HCT116 (cell line): ENCODE results near the gene NACC1. TPM values are rescaled to one million over a fixed set of nuclear protein-coding genes. Genes with fewer than 3 reads are reported as not detected.

ENCODE experiments used
- ATAC-seq: fragments of 200-7000 bp; cut with Tn5 transposase; 2 replicates; pipeline ENCODE4 v1.9.1; 2020; ENCODE audit warnings: mild to moderate bottlenecking, moderate library complexity
- BruUV-seq: library from RNA; stranded (reverse); fragments of 400-500 nt; replicated peaks from 2 replicates; lab custom pipeline; 2021; lab: Mats Ljungman, UMichigan
- CTCF ChIA-PET: fragments of 300-600 bp; sonication (Branson Sonifier 250); formaldehyde crosslinking; loops from one replicate; lab custom pipeline; 2021; ENCODE audit warnings: antibody characterized with exemption; lab: Charles Lee
- POLR2A ChIA-PET: fragments of 300-600, 350-600 bp; sonication (Branson Sonifier 250); formaldehyde crosslinking; loops from one replicate; lab custom pipeline; 2021; ENCODE audit warnings: antibody characterized with exemption; lab: Charles Lee
- RAD21 ChIA-PET, 2 experiments: fragments of 300-600 bp; sonication (Branson Sonifier 250); formaldehyde crosslinking; loops; one replicate each; lab custom pipeline; 2023; ENCODE audit warnings: low total read pairs in 2 of 2; ENCODE audit not compliant: uncharacterized antibody in 2 of 2, unreplicated experiment in 2 of 2, low non-redundant PET in 1 of 2; lab: Charles Lee
- DNase-seq: peaks from one replicate; pipeline ENCODE4 v3.0.0-alpha.2; 2010; ENCODE audit warnings: low read depth, low spot score
- H2AFZ ChIP-seq: fragments of 200-600 bp; shearing (Covaris generic), sonication (generic); 2 replicates; pipeline ENCODE4 v1.6.1; 2017; ENCODE audit warnings: low read depth, mixed run types, mixed read lengths, antibody characterized with exemption, low read length; ENCODE audit not compliant: poor library complexity, severe bottlenecking
- H3K27ac ChIP-seq: 2 replicates; pipeline ENCODE4 v1.5.1; 2012; ENCODE audit warnings: low read depth, low read length
- H3K27me3 ChIP-seq: fragments of 200-600 bp; sonication (generic); 2 replicates; pipeline ENCODE4 v1.6.1; 2016; ENCODE audit warnings: mixed run types, low read length, mixed read lengths; ENCODE audit not compliant: insufficient read depth
- H3K36me3 ChIP-seq, 2 experiments: fragments of 200-500 bp in 1 of 2; fragments of 200-600 bp in 1 of 2; sonication (Bioruptor generic) in 1 of 2; sonication (generic) in 1 of 2; 2 replicates each; pipeline versions ENCODE4 v1.5.1 to v1.6.1; 2014 to 2016; ENCODE audit warnings: low read length in 2 of 2, inconsistent platforms in 1 of 2, mixed read lengths in 1 of 2, mixed run types in 1 of 2; ENCODE audit not compliant: insufficient read depth in 2 of 2, control insufficient read depth in 1 of 2
- H3K4me1 ChIP-seq, 2 experiments: fragments of 200-600 bp in 1 of 2; sonication (generic) in 1 of 2; 2 replicates each; pipeline versions ENCODE4 v1.5.1 to v1.6.1; 2012 to 2017; ENCODE audit warnings: low read length in 2 of 2, inconsistent platforms in 1 of 2, mild to moderate bottlenecking in 1 of 2, mixed read lengths in 1 of 2, mixed run types in 1 of 2, moderate library complexity in 1 of 2; ENCODE audit not compliant: insufficient read depth in 2 of 2, control insufficient read depth in 1 of 2
- H3K4me2 ChIP-seq: fragments of 200-600 bp; sonication (generic); 2 replicates; pipeline ENCODE4 v1.6.1; 2017; ENCODE audit warnings: mixed run types, low read length, mixed read lengths
- H3K4me3 ChIP-seq, 2 experiments: fragments of 200-600 bp in 1 of 2; sonication (generic) in 1 of 2; replicated peaks in 1 of 2; 2 replicates each; pipeline ENCODE4 v1.5.1; 2011 to 2016; ENCODE audit warnings: low read length in 2 of 2, control low read depth in 1 of 2, low read depth in 1 of 2, mild to moderate bottlenecking in 1 of 2, mixed read lengths in 1 of 2, mixed run types in 1 of 2
- H3K79me2 ChIP-seq: fragments of 200-600 bp; sonication (generic); 2 replicates; pipeline ENCODE4 v1.6.1; 2017; ENCODE audit warnings: mild to moderate bottlenecking, mixed run types, low read length, moderate library complexity, mixed read lengths; ENCODE audit not compliant: insufficient read depth
- H3K9ac ChIP-seq: fragments of 200-600 bp; sonication (generic); 2 replicates; pipeline ENCODE4 v1.6.1; 2016; ENCODE audit warnings: low read length, mixed read lengths
- H3K9me2 ChIP-seq: fragments of 200-600 bp; sonication (generic), shearing (Covaris generic); 2 replicates; pipeline ENCODE4 v1.6.1; 2017; ENCODE audit warnings: mixed run types, mild to moderate bottlenecking, moderate library complexity; ENCODE audit not compliant: insufficient read depth
- H3K9me3 ChIP-seq, 2 experiments: fragments of 200-500 bp in 1 of 2; fragments of 200-600 bp in 1 of 2; sonication (Bioruptor generic) in 1 of 2; sonication (generic) in 1 of 2; 2 replicates each; pipeline ENCODE4 v1.6.1; 2014 to 2017; ENCODE audit warnings: low read length in 2 of 2, mixed read lengths in 2 of 2, inconsistent platforms in 1 of 2, low read depth in 1 of 2, mild to moderate bottlenecking in 1 of 2, mixed run types in 1 of 2, moderate library complexity in 1 of 2; ENCODE audit not compliant: control insufficient read depth in 1 of 2, insufficient read depth in 1 of 2
- H4K20me1 ChIP-seq: fragments of 200-600 bp; sonication (generic), shearing (Covaris generic); 2 replicates; pipeline ENCODE4 v1.6.1; 2017; ENCODE audit warnings: mixed run types, mild to moderate bottlenecking, moderate library complexity; ENCODE audit not compliant: insufficient read depth
- CBX3 ChIP-seq: IDR thresholded peaks from 2 replicates; pipeline ENCODE4 v1.6.1; 2012; ENCODE audit warnings: low read depth
- CEBPB ChIP-seq: IDR thresholded peaks from 2 replicates; pipeline ENCODE4 v1.6.1; 2012; ENCODE audit warnings: low read depth
- EGR1 ChIP-seq: IDR thresholded peaks from 2 replicates; pipeline ENCODE4 v1.6.1; 2012; ENCODE audit warnings: low read depth
- ELF1 ChIP-seq: IDR thresholded peaks from 2 replicates; pipeline ENCODE4 v1.6.1; 2012; ENCODE audit warnings: low read depth, borderline replicate concordance
- EZH2 ChIP-seq: fragments of 200-600 bp; sonication (generic); IDR thresholded peaks from 2 replicates; pipeline ENCODE4 v1.6.1; 2017; ENCODE audit warnings: antibody characterized with exemption, mixed run types
- EZH2phosphoT487 ChIP-seq: fragments of 200-600 bp; IDR thresholded peaks from 2 replicates; pipeline ENCODE4 v1.6.1; 2018; ENCODE audit warnings: antibody characterized with exemption, borderline replicate concordance
- JUND ChIP-seq: IDR thresholded peaks from 2 replicates; pipeline ENCODE4 v1.6.1; 2012
- POLR2AphosphoS5 ChIP-seq: IDR thresholded peaks from 2 replicates; pipeline ENCODE4 v1.6.1; 2011; ENCODE audit warnings: mild to moderate bottlenecking, low read depth, low read length, moderate library complexity
- RAD21 ChIP-seq: IDR thresholded peaks from 2 replicates; pipeline ENCODE4 v1.6.1; 2012; ENCODE audit warnings: low read depth, mild to moderate bottlenecking
- SIN3A ChIP-seq: IDR thresholded peaks from 2 replicates; pipeline ENCODE4 v1.6.1; 2012; ENCODE audit warnings: low read depth
- SP1 ChIP-seq: IDR thresholded peaks from 2 replicates; pipeline ENCODE4 v1.6.1; 2012; ENCODE audit warnings: low read depth
- SRF ChIP-seq: IDR thresholded peaks from 2 replicates; pipeline ENCODE4 v1.6.1; 2012; ENCODE audit warnings: low read depth
- TCF7L2 ChIP-seq: IDR thresholded peaks from 2 replicates; pipeline ENCODE4 v1.7.0; 2011; ENCODE audit warnings: borderline replicate concordance, inconsistent platforms; ENCODE audit not compliant: insufficient read depth, insufficient read length; ENCODE audit errors: extremely low read depth
- ZFX ChIP-seq: fragments of 450-650 bp; IDR thresholded peaks from 2 replicates; pipeline ENCODE4 v1.6.1; 2017
- ZNF274 ChIP-seq: fragments of 200-500 bp; sonication (Bioruptor generic); IDR thresholded peaks from 2 replicates; pipeline ENCODE4 v1.6.1; 2014; ENCODE audit warnings: mild to moderate bottlenecking, low read depth, low read length, inconsistent platforms
- intact Hi-C: fragments of 100-400 bp; cut with micrococcal nuclease; formaldehyde crosslinking; loops from 2 replicates; pipeline ENCODE4 v1.10.0; 2022
- total RNA-seq: library from RNA; stranded (reverse); gene quantifications from one replicate; pipeline ENCODE4 v1.2.1, GENCODE V29; 2021; ENCODE audit not compliant: unreplicated experiment
- TF ChIP-seq, protein P1 (sequence below): IDR thresholded peaks from 2 replicates; pipeline ENCODE4 v1.6.1; 2011; ENCODE audit warnings: mild to moderate bottlenecking, low read length, moderate library complexity; ENCODE audit not compliant: insufficient replicate concordance; ENCODE audit errors: extremely low read depth
- TF ChIP-seq, protein P2 (sequence below): IDR thresholded peaks from 2 replicates; pipeline ENCODE4 v1.6.1; 2012
- TF ChIP-seq, protein P3 (sequence below): IDR thresholded peaks from 2 replicates; pipeline ENCODE4 v1.6.1; 2012

NACC1 gene
- total RNA-seq, 1 experiment from 2014 or later: 181 TPM

DNA sequence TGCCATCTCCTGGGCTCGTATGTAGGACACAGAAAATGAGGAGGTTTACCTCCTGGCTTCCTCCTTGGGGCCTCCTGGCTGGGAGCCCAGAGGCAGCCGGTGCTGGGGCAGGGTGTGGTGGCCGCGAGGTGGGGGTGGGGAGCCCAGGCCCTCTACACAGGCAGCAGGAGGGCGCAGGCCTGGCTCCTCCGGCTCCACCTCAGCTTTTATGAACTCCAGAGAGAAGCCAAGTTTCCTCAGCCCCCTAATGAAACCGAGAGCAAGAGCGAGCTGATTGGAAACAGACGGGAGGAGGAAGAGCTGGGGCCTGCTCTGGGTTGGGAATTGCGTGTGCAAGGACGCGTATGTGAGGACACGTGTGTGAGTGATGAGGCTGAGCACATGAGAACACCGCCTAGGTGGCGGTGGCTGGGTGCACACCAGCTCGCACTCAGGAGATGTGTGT lies 38.5 kb upstream of the NACC1 start:
- BruUV-seq: no TSS peak
- POLR2A ChIA-PET: no interaction called here
- Histone ChIP-seq H4K20me1 (no peaks in the 10 kb centered on the region), H3K9me3 (no peaks in the 10 kb centered on the region), H3K4me1 (peaks cover 18% of the 10 kb centered on the region in 2 experiments), H3K27me3 (no peaks in the 10 kb centered on the region), H2AFZ (no peak overlapping the region), H3K9me2 (no peaks in the 10 kb centered on the region), H3K9ac (no peak overlapping the region), H3K4me2 (peak overlapping the region; percentile 39; the same call in 1 of the 2 replicates), H3K79me2 (no peaks in the 10 kb centered on the region), H3K4me3 (no peak overlapping the region), H3K36me3 (no peaks in the 10 kb centered on the region), H3K27ac (peak overlapping the region; percentile 4; the same call in 1 of the 2 replicates)
- CTCF ChIA-PET: interaction anchor here (1.2 to 2.2 kb wide), 3 partner anchors 9 to 46 kb away, joined by 3 to 7 read pairs (median 6); no protein-coding TSS in a partner anchor
- DNase-seq (no peak), ATAC-seq (no peak; the same call in 1 of the 2 replicates)
- TF ChIP-seq POLR2AphosphoS5: no peak
- no peak for TF ChIP-seq EZH2phosphoT487
- TF ChIP-seq SIN3A: no peak
- no peak for TF ChIP-seq ELF1
- no peak for TF ChIP-seq ZNF274
- TF ChIP-seq, protein P1, sequence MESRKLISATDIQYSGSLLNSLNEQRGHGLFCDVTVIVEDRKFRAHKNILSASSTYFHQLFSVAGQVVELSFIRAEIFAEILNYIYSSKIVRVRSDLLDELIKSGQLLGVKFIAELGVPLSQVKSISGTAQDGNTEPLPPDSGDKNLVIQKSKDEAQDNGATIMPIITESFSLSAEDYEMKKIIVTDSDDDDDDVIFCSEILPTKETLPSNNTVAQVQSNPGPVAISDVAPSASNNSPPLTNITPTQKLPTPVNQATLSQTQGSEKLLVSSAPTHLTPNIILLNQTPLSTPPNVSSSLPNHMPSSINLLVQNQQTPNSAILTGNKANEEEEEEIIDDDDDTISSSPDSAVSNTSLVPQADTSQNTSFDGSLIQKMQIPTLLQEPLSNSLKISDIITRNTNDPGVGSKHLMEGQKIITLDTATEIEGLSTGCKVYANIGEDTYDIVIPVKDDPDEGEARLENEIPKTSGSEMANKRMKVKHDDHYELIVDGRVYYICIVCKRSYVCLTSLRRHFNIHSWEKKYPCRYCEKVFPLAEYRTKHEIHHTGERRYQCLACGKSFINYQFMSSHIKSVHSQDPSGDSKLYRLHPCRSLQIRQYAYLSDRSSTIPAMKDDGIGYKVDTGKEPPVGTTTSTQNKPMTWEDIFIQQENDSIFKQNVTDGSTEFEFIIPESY: no peak
- no peak for TF ChIP-seq RAD21
- TF ChIP-seq, protein P2, sequence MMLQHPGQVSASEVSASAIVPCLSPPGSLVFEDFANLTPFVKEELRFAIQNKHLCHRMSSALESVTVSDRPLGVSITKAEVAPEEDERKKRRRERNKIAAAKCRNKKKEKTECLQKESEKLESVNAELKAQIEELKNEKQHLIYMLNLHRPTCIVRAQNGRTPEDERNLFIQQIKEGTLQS: no peak
- no peak for TF ChIP-seq ZFX
- TF ChIP-seq CEBPB: no peak
- TF ChIP-seq, protein P3, sequence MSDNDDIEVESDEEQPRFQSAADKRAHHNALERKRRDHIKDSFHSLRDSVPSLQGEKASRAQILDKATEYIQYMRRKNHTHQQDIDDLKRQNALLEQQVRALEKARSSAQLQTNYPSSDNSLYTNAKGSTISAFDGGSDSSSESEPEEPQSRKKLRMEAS: no peak
- no peak for TF ChIP-seq EGR1
- no peak for TF ChIP-seq JUND
- no peak for TF ChIP-seq TCF7L2
- no peak for TF ChIP-seq EZH2
- TF ChIP-seq SP1: no peak
- no peak for TF ChIP-seq SRF
- no peak for TF ChIP-seq CBX3
- RAD21 ChIA-PET: no interaction called here
- intact Hi-C loops: no loop called here
